Inferior parietal cortex (tissue), 1 donor: Measurements from ENCODE around the gene CORIN.
"Not testable (repeated sequence)": the region's sequence is repeated elsewhere in the genome, so short reads cannot be mapped to it uniquely, and the experiment has no call there.

Experiments used
- DNase-seq: peaks from one replicate; pipeline ENCODE4 v3.0.0-alpha.2; 2016; ENCODE audit errors: extremely low spot score

Gene CORIN

GRCh38 chr4:47562297-47562696, 275.6 kb downstream of the CORIN start:
- no peak for DNase-seq

DNA sequence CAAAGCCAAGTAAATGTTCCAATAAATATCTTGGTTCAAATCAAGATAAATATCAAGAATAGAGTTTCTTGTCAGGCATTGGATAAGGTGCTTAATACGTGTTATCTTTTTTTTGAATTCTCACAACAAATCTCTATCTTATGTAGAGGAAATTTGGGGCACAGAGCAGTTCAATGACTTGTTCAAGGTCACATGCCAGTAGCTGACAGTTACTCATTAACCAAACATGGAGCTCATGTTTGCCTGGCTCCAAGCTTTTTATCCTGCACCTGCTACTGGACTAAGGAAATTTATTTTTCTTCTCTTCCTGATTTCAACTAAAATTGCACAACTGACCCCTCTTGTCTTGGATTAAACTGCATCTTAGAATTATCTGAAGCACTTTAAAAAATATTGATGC, 276.5 kb downstream of the CORIN start:
- DNase-seq, result no peak

GRCh38 chr4:47560682-47561081, 277.2 kb downstream of the CORIN start:
- DNase-seq, result no peak

DNA sequence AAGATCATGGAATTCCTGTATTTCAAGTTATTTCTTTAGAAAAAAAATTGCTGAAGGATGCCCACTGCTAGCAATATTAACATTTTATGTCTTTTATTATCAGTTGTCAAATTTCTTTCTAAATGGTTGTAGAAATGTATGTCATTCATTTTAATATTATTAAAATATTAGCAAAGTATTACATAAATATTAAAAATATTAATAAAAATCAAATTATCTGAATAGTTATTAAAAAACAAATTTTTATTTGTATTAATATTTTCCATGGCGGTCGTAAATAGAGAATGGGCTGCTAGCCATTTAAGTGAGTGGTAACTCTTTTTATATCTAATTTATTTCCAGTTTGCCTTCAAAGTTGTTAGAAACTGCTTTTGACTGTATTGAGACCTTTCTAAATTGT, 280.6 kb downstream of the CORIN start:
- DNase-seq, result no peak

DNA sequence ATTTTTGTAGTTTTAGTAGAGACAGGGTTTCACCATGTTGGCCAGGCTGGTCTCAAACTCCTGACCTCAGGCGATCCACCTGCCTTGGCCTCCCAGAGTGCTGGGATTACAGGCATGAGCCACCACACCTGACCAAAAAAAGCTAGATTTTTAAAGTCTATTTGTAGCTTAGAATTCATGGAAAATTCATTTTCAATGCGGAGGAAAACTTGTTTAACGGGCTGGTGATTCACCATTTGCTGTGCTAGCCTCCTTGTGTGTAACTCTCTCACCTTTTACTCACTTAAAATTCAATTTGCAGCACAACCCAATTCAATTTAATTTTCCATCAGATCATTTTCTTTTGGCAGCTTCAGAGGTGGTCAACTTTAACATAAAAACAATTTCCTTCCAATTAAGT, 281.9 kb downstream of the CORIN start:
- not testable (repeated sequence) for DNase-seq

DNA sequence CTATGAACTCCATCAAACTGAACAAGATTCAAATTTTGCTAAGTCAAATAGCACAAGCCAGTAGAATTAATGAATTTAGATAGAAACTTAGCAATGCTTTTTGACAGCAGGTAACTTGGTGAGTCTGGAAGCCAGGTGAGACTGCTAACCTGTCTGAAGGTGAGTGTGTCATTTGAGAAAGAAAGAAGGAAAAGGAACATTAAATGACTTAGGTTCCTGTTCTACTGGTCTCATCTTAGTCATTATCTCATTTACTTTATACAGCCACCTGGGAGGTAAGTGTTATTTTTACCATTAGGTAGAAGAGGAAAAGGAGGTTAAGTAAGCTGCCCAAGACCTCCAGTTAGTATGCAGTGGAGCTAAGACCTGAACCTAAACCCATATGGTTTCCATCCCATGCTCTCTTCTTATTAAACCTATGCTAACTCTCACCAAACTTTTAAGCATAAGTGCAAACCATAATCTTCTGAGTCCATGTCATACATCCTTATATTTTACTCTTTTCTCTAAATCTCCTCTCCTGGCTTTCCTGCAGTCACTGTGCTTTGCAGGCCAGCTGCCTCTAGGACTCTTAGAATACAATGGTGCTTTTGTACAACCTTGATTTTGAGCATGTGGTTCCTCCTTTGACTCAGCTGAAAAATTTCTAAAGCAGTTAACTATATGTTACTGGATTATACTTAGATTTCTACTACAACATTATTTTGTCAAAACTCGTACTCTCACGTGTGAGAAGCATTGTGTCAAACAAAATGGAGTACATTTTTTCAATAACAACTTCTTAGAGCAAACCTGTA, 284.3 kb downstream of the CORIN start:
- DNase-seq, result no peak

DNA sequence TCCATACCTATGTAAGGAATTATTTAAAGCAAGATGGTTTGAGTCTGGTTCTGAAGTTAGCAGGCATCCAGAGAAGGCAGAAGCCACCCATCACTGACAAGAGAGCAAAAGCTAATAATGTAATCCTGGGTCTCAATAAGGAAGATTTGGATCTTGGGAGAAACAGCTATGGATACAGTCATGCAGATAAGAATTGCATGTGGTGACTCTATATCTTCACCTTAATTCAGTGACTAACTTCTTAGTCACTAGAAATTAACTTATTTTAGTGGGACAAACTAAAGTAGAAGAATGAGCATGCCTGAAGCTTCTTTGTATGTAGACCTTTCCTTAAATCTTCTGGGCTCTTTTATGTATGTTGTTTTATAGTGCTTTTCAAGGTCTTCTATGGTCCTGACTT, 286.2 kb downstream of the CORIN start:
- DNase-seq, result no peak

DNA sequence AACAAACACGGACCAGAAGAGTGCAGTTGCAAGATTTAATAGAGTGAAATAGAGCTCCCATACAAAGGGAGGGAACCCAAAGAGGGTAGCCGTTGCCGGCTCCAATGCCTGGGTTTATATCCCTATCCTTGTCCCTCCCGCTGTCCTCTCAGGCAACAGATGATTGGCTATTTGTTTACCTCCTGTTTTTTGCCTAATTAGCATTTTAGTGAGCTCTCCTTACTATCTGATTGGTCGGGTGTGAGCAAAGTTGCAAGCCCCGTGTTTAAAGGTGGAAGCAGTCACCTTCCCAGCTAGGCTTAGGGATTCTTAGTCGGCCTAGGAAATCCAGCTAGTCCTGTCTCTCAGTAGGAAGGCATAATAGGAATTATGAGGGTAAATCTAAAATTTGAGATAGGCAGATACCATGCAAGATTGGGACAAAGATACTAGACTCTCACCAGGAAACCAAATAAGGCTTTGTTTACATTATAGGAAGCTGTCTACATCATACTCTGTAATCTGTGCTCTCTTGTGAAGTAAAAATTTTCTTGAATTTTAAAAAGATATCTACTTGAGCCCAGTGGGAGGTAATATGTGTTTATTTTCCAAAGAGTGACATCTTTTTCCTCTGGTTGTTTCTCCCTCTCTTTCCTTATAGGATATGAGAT, 286.8 kb downstream of the CORIN start:
- DNase-seq, result no peak

GRCh38 chr4:47550357-47550756, 287.5 kb downstream of the CORIN start:
- DNase-seq, result not testable (repeated sequence)
